HL-60 (cell line): ENCODE measurements around the gene PPIL3.
A peak's percentile ranks its signal among the peaks of the same experiment; 100 is the strongest.

ENCODE experiments used
- DNase-seq, 2 experiments: peaks; one replicate each; pipeline ENCODE4 v3.0.0-alpha.2; 2010 to 2020; ENCODE audit warnings: low read depth in 1 of 2, low spot score in 1 of 2
- H3K27ac ChIP-seq: fragments of 250-450 bp; sonication (Bioruptor Pico); replicated peaks from 2 replicates; pipeline ENCODE4 v1.5.1; 2020; ENCODE audit warnings: mild to moderate bottlenecking, moderate library complexity
- H3K27me3 ChIP-seq: fragments of 250-450 bp; sonication (Bioruptor Pico); 2 replicates; pipeline ENCODE4 v1.5.1; 2021; ENCODE audit warnings: mild to moderate bottlenecking, moderate library complexity; ENCODE audit not compliant: insufficient read depth, poor library complexity, severe bottlenecking
- H3K4me3 ChIP-seq: replicated peaks from 2 replicates; pipeline ENCODE4 v1.5.1; 2011; ENCODE audit warnings: mild to moderate bottlenecking, control low read depth, low read length; ENCODE audit not compliant: insufficient read depth
- GABPA ChIP-seq: IDR thresholded peaks from 2 replicates; pipeline ENCODE4 v1.6.1; 2012; ENCODE audit warnings: low read depth
- POLR2AphosphoS5 ChIP-seq: IDR thresholded peaks from 2 replicates; pipeline ENCODE4 v1.6.1; 2012; ENCODE audit warnings: low read depth
- SPI1 ChIP-seq: IDR thresholded peaks from 2 replicates; pipeline ENCODE4 v1.6.1; 2012; ENCODE audit warnings: low read depth, mild to moderate bottlenecking, borderline replicate concordance
- long read RNA-seq: library from polyadenylated mRNA; unstranded; transcript quantifications from one replicate; pipeline ENCODE4 v2.0.0, GENCODE V29; 2020
- TF ChIP-seq, protein P1 (sequence below): IDR thresholded peaks from 2 replicates; pipeline ENCODE4 v1.6.1; 2012; ENCODE audit warnings: low read depth; ENCODE audit not compliant: insufficient replicate concordance
- TF ChIP-seq, protein P2 (sequence below): IDR thresholded peaks from one replicate; pipeline ENCODE4 v1.5.1; 2011; ENCODE audit warnings: low read length, control low read depth, inconsistent platforms; ENCODE audit not compliant: insufficient read depth

PPIL3 gene
- long read RNA-seq, transcript PPIL3-201 (7 exons, 1,370 nt) = major isoform, 28 of 108 reads
- long read RNA-seq, transcript PPIL3-202 (7 exons, 1,194 nt) = minor isoform, 17 of 108 reads
- long read RNA-seq, transcript PPIL3-205 (7 exons, 756 nt) = minor isoform, 7 of 108 reads
- long read RNA-seq, transcript PPIL3-210 (6 exons, 1,222 nt) = minor isoform, 10 of 108 reads
- long read RNA-seq, partial matches to known transcripts = 2 of 108 reads
- long read RNA-seq, other reads (novel, unspliced or antisense) = 41 of 108 reads

DNA sequence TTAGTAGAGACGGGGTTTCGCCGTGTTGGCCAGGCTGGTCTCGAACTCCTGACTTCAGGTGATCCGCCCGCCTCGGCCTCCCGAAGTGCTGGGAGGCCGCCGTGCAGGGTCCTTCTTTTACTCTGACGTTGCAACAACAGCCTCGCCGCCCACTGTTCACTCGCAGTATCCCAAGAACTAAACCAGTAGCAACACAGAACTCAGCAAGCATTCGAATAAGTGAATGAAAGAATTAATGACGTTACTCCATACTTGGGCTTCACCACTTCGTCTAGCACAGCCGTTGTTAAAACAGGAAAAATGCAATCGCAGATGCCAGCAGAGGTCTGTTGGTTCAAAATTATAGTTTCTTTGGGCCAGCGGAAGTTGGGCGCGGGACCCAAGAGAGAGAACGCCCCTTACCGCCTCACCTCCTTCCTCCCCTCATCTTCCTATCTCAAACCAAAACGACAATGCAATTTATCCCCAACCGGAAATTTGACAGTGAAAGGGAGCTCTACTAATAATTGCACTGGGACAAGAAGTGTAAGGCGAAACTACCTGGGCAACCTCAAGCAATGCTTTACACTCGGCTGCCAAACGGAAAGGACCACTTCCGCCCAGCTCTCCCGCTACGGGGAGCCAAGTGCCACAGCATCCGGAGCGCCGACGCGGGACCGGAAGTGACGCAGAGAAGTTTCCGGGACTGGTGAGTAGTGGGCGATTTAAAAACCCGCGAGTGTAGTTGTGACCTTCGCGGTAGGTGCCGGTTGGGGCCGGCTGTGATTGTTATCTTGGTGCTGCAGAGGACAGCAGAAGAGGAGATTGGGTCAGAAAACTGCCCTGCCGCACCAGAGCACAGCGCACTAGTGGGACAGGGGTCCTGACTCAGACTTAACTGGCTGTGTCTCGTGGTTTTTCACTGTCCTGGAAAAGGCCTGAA is at the start of gene PPIL3, which contains the start of gene NIF3L1:
Gene PPIL3 (minus strand): TSS at position 374 of the 922 bp plus-strand sequence. CDS start 1,462 bp downstream, outside the sequence.
Gene NIF3L1 (plus strand): TSS at position 668 of the 922 bp plus-strand sequence. CDS start 2,573 bp downstream, outside the sequence.
- Histone ChIP-seq H3K27ac (peak within 1 kb of the TSS; percentile 94), H3K27me3 (no peaks in the 10 kb centered on the region), H3K4me3 (peak within 1 kb of the TSS; percentile 77)
- DNase-seq = peak; percentile 97 to 99
- TF ChIP-seq, protein P1, sequence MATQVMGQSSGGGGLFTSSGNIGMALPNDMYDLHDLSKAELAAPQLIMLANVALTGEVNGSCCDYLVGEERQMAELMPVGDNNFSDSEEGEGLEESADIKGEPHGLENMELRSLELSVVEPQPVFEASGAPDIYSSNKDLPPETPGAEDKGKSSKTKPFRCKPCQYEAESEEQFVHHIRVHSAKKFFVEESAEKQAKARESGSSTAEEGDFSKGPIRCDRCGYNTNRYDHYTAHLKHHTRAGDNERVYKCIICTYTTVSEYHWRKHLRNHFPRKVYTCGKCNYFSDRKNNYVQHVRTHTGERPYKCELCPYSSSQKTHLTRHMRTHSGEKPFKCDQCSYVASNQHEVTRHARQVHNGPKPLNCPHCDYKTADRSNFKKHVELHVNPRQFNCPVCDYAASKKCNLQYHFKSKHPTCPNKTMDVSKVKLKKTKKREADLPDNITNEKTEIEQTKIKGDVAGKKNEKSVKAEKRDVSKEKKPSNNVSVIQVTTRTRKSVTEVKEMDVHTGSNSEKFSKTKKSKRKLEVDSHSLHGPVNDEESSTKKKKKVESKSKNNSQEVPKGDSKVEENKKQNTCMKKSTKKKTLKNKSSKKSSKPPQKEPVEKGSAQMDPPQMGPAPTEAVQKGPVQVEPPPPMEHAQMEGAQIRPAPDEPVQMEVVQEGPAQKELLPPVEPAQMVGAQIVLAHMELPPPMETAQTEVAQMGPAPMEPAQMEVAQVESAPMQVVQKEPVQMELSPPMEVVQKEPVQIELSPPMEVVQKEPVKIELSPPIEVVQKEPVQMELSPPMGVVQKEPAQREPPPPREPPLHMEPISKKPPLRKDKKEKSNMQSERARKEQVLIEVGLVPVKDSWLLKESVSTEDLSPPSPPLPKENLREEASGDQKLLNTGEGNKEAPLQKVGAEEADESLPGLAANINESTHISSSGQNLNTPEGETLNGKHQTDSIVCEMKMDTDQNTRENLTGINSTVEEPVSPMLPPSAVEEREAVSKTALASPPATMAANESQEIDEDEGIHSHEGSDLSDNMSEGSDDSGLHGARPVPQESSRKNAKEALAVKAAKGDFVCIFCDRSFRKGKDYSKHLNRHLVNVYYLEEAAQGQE = peak; percentile 83
- TF ChIP-seq GABPA (peak; percentile 99), POLR2AphosphoS5 (peak; percentile 66), SPI1 (peak; percentile 25; the same call in 1 of the 2 replicates)
- TF ChIP-seq, protein P2, sequence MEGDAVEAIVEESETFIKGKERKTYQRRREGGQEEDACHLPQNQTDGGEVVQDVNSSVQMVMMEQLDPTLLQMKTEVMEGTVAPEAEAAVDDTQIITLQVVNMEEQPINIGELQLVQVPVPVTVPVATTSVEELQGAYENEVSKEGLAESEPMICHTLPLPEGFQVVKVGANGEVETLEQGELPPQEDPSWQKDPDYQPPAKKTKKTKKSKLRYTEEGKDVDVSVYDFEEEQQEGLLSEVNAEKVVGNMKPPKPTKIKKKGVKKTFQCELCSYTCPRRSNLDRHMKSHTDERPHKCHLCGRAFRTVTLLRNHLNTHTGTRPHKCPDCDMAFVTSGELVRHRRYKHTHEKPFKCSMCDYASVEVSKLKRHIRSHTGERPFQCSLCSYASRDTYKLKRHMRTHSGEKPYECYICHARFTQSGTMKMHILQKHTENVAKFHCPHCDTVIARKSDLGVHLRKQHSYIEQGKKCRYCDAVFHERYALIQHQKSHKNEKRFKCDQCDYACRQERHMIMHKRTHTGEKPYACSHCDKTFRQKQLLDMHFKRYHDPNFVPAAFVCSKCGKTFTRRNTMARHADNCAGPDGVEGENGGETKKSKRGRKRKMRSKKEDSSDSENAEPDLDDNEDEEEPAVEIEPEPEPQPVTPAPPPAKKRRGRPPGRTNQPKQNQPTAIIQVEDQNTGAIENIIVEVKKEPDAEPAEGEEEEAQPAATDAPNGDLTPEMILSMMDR = no peak

DNA sequence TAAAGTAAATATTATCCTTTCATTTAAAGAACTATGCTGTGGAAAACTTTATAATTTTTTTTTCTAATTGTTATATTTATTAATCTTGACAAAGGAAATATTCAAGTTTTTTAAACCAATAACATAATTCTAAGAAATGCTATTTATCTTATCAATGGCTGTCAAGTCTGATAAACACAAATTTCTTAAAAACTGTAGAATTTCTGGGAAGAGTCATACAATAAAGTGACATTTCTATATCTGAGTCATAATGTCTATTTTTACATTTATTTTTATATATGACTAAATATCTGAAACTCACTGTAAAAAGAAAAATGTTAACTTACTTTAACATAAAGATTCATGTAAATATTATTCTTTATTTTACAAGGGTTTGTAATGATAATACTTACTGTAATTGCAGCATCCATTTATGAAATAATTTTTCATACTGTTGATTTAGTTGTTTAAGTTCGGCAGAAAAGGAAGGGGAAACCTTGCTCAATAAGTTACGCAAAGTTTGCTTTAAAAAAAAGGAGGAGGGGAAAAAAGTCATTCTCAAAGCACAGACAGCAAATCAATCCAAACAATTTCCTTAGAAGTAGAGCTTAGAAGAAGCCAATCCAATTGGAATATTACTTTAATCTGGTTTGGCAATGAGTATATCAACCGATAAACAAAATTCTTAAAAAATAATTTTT is 42.2 kb upstream of the PPIL3 start:
- peak; percentile 39 to 63 for DNase-seq
- Histone ChIP-seq H3K27ac (peak overlapping the region; percentile 0; the same call in 1 of the 2 replicates), H3K27me3 (no peaks in the 10 kb centered on the region), H3K4me3 (no peak overlapping the region)
- TF ChIP-seq, protein P2 = no peak
- TF ChIP-seq, protein P1 = no peak
- TF ChIP-seq SPI1 (peak; percentile 5; the same call in 1 of the 2 replicates), POLR2AphosphoS5 (no peak), GABPA (0 out of 2 replicates have a peak, but pooled peaks have one; percentile 21)

DNA sequence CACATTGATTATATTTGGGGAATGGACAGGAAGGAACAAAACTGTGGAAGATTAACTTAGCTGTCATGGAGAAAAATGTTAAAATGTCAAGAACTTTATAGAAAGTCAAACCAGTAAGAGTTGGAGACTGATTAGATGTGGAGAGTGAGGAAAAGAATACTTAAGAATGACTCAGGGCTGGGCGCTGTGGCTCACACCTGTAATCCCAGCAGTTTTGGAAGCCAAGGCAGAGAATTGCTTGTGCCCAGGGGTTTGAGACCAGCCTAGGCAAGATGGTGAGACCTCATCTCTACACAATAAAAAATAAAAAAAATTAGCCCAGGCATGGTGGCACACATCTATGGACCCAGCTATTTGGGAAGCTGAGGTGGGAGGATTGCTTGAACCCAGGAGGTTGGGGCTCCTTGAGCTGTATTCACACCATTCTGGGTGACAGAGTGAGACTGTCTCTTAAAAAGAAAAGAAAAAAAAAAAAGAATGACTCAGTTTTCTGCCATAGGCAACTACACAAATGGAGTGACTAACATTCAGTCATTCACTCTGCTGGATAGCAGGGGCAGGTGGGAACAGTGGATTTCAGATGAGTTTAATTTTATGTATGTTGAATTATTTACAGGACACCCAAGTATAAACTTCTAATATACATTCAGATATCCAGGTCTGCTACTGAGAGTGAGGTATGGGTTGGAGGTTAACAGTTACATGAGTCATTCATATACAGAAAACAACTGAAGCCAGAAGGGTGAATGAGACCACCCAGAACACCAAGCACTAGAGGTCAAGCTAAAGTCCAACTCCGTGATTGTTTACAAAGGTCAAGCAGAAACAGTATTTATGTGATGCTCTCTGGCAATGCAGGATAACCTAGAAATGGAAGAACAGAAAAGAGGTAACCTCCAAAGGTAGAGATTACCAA is 40.7 kb upstream of the PPIL3 start:
- DNase-seq = no peak
- TF ChIP-seq, protein P1 = no peak
- TF ChIP-seq, protein P2 = no peak
- TF ChIP-seq POLR2AphosphoS5 (no peak), SPI1 (no peak), GABPA (no peak)
- Histone ChIP-seq H3K27me3 (no peaks in the 10 kb centered on the region), H3K4me3 (no peak overlapping the region), H3K27ac (peak overlapping the region; percentile 18; the same call in 1 of the 2 replicates)
